Activated CD8-positive, alpha-beta memory T cell treated with anti-CD3 and anti-CD28 coated beads, Interleukin-2, amount 50 U/mL, for 4 hours (primary cell): ENCODE results near the gene RABEP2.
"Not testable (repeated sequence)": the region's sequence is repeated elsewhere in the genome, so short reads cannot be mapped to it uniquely, and the experiment has no call there.

Experiments used
- DNase-seq: peaks from one replicate; pipeline ENCODE4 v3.0.0-alpha.2; 2020

RABEP2 gene

GRCh38 chr16:28901862-28902261 lies 23.2 kb downstream of the RABEP2 start:
- DNase-seq = no peak

- DNase-seq = no peak
Measured at GRCh38 chr16:28900601-28901000, 24.4 kb downstream of the RABEP2 start.

GRCh38 chr16:28899882-28900590 lies 25.0 kb downstream of the RABEP2 start:
- DNase-seq = no peak

- no peak for DNase-seq
Measured at GRCh38 chr16:28898942-28899341, 26.1 kb downstream of the RABEP2 start.

GRCh38 chr16:28898266-28898665 lies 26.8 kb downstream of the RABEP2 start:
- no peak for DNase-seq

- no peak for DNase-seq
Measured at GRCh38 chr16:28897826-28898225, 27.2 kb downstream of the RABEP2 start.

- no peak for DNase-seq
Measured at GRCh38 chr16:28895609-28896008, 29.4 kb downstream of the RABEP2 start.

GRCh38 chr16:28893291-28893690 lies 31.7 kb downstream of the RABEP2 start:
- no peak for DNase-seq

GRCh38 chr16:28891964-28892890 lies 32.8 kb downstream of the RABEP2 start:
- DNase-seq = no peak

GRCh38 chr16:28890355-28890754 lies 34.7 kb downstream of the RABEP2 start:
- not testable (repeated sequence) for DNase-seq

- no peak for DNase-seq
Measured at GRCh38 chr16:28886945-28887344, 38.1 kb downstream of the RABEP2 start.

- no peak for DNase-seq
Measured at GRCh38 chr16:28884045-28884444, 41.0 kb downstream of the RABEP2 start.

- no peak for DNase-seq
Measured at GRCh38 chr16:28883221-28883996, 41.6 kb downstream of the RABEP2 start.

GRCh38 chr16:28882551-28883160 lies 42.4 kb downstream of the RABEP2 start:
- DNase-seq = no peak

GRCh38 chr16:28881565-28881964 lies 43.5 kb downstream of the RABEP2 start:
- not testable (repeated sequence) for DNase-seq

- DNase-seq = no peak
Measured at GRCh38 chr16:28880955-28881354, 44.1 kb downstream of the RABEP2 start.

- DNase-seq = no peak
Measured at GRCh38 chr16:28880589-28880915, 44.5 kb downstream of the RABEP2 start.

- DNase-seq = peak; percentile 89
Measured at GRCh38 chr16:28879841-28880588, 45.0 kb downstream of the RABEP2 start.

GRCh38 chr16:28879261-28879840 lies 45.7 kb downstream of the RABEP2 start:
- DNase-seq = no peak

GRCh38 chr16:28878083-28878926 lies 46.7 kb downstream of the RABEP2 start, which contains the start of gene ATP2A1:
ATP2A1 (plus strand) TSS chr16:28878488; CDS start chr16:28878672, 184 bp downstream.
- no peak for DNase-seq

GRCh38 chr16:28877655-28878000 lies 47.4 kb downstream of the RABEP2 start:
- no peak for DNase-seq
